Liver (tissue), 9 donors: Measurements from ENCODE around the gene TLE3. TPM values are rescaled to one million over a fixed set of nuclear protein-coding genes. Genes with fewer than 3 reads are reported as not detected.

Source experiments
- DNase-seq: peaks from one replicate; pipeline ENCODE4 v3.0.0-alpha.2; 2017; ENCODE audit warnings: low spot score
- H3K27ac ChIP-seq, 2 donors: one replicate each; pipeline ENCODE4 v1.7.0; 2013; ENCODE audit warnings: inconsistent platforms in 2 of 2, low read length in 2 of 2, control low read depth in 1 of 2, low read depth in 1 of 2, mild to moderate bottlenecking in 1 of 2
- H3K27me3 ChIP-seq, 4 donors: one replicate each; pipeline versions ENCODE4 v1.6.1 to v1.7.0; 2013; ENCODE audit warnings: low read length in 3 of 4, inconsistent platforms in 1 of 4, mild to moderate bottlenecking in 1 of 4, moderate library complexity in 1 of 4; ENCODE audit not compliant: control insufficient read depth in 4 of 4, insufficient read depth in 4 of 4
- H3K36me3 ChIP-seq, 4 donors: one replicate each; pipeline versions ENCODE4 v1.6.1 to v1.7.0; 2013; ENCODE audit warnings: low read length in 3 of 4, mild to moderate bottlenecking in 3 of 4, low read depth in 1 of 4, moderate library complexity in 1 of 4; ENCODE audit not compliant: control insufficient read depth in 4 of 4, insufficient read depth in 3 of 4
- H3K4me1 ChIP-seq, 4 donors: one replicate each; pipeline versions ENCODE4 v1.6.1 to v1.7.0; 2013; ENCODE audit warnings: low read length in 3 of 4, mild to moderate bottlenecking in 3 of 4, moderate library complexity in 1 of 4; ENCODE audit not compliant: control insufficient read depth in 4 of 4, insufficient read depth in 4 of 4
- H3K4me3 ChIP-seq, 3 donors: one replicate each; pipeline versions ENCODE4 v1.6.1 to v1.7.0; 2013; ENCODE audit warnings: low read length in 3 of 3, control low read depth in 1 of 3, low read depth in 1 of 3, mild to moderate bottlenecking in 1 of 3
- H3K9ac ChIP-seq, 2 donors: one replicate each; pipeline ENCODE4 v1.7.0; 2013; ENCODE audit warnings: low read length in 2 of 2, mild to moderate bottlenecking in 2 of 2, moderate library complexity in 2 of 2, control low read depth in 1 of 2, low read depth in 1 of 2
- H3K9me3 ChIP-seq, 4 donors: one replicate each; pipeline versions ENCODE4 v1.6.1 to v1.7.0; 2013; ENCODE audit warnings: low read length in 3 of 4; ENCODE audit not compliant: control insufficient read depth in 4 of 4
- CTCF ChIP-seq: fragments of 150-350 bp; IDR thresholded peaks from 2 replicates; pipeline ENCODE4 v1.5.1; 2017; ENCODE audit warnings: improper control_type of control experiment, low read depth, low read length; ENCODE audit not compliant: missing input control
- EGR1 ChIP-seq, 2 donors: IDR thresholded peaks; 2 replicates each; pipeline ENCODE4 v1.6.1; 2016 to 2018; ENCODE audit warnings: antibody characterized with exemption in 2 of 2, low read depth in 2 of 2
- FOXA1 ChIP-seq: IDR thresholded peaks from 2 replicates; pipeline ENCODE4 v1.6.1; 2016; ENCODE audit warnings: antibody characterized with exemption
- FOXA2 ChIP-seq: IDR thresholded peaks from 2 replicates; pipeline ENCODE4 v1.6.1; 2016; ENCODE audit warnings: antibody characterized with exemption
- GABPA ChIP-seq, 2 donors: IDR thresholded peaks in 1 of 2; conservative IDR thresholded peaks in 1 of 2; 2 replicates each; pipeline ENCODE4 v1.6.1; 2016; ENCODE audit warnings: antibody characterized with exemption in 2 of 2, mild to moderate bottlenecking in 1 of 2, moderate library complexity in 1 of 2
- HNF4A ChIP-seq, 2 donors: conservative IDR thresholded peaks; 2 replicates each; pipeline ENCODE4 v1.6.1; 2016; ENCODE audit warnings: antibody characterized with exemption in 2 of 2, mild to moderate bottlenecking in 2 of 2
- HNF4G ChIP-seq: IDR thresholded peaks from 2 replicates; pipeline ENCODE4 v1.6.1; 2016; ENCODE audit warnings: antibody characterized with exemption
- MAX ChIP-seq: IDR thresholded peaks from 2 replicates; pipeline ENCODE4 v1.6.1; 2016; ENCODE audit warnings: antibody characterized with exemption
- NR2F2 ChIP-seq: IDR thresholded peaks from 2 replicates; pipeline ENCODE4 v1.6.1; 2016; ENCODE audit warnings: antibody characterized with exemption
- RAD21 ChIP-seq, 2 donors: IDR thresholded peaks; 2 replicates each; pipeline ENCODE4 v1.6.1; 2016; ENCODE audit warnings: antibody characterized with exemption in 2 of 2, mild to moderate bottlenecking in 2 of 2
- REST ChIP-seq: IDR thresholded peaks from 2 replicates; pipeline ENCODE4 v1.6.1; 2016; ENCODE audit warnings: antibody characterized with exemption, mild to moderate bottlenecking
- SP1 ChIP-seq: IDR thresholded peaks from 2 replicates; pipeline ENCODE4 v1.6.1; 2018; ENCODE audit warnings: antibody characterized with exemption, mild to moderate bottlenecking
- TAF1 ChIP-seq: conservative IDR thresholded peaks from 2 replicates; pipeline ENCODE4 v1.6.1; 2016; ENCODE audit warnings: antibody characterized with exemption, mild to moderate bottlenecking
- YY1 ChIP-seq: IDR thresholded peaks from 2 replicates; pipeline ENCODE4 v1.6.1; 2016; ENCODE audit warnings: antibody characterized with exemption, mild to moderate bottlenecking
- ZBTB33 ChIP-seq: IDR thresholded peaks from 2 replicates; pipeline ENCODE4 v1.6.1; 2016; ENCODE audit warnings: antibody characterized with exemption
- WGBS: extraction: QIAGEN DNeasy Blood & Tissue Kit; methylation state at CpG from one replicate; pipeline ENCODE4 v1.1.7; 2013; 5-methylcytosine and 5-hydroxymethylcytosine counted together
- polyA plus RNA-seq, 2 donors: library from polyadenylated mRNA; stranded (reverse) in 1 of 2; unstranded in 1 of 2; fragments of 200-250 nt in 1 of 2; fragments of >200 nt in 1 of 2; fragmentation: Nextera tagmentation in 1 of 2; extraction: Ambion mirVana in 1 of 2; gene quantifications; one replicate each; pipeline versions ENCODE4 v1.2.1 to v1.2.3, GENCODE V29; 2013 to 2015
- total RNA-seq, 2 donors: library from RNA; depleted of rRNA; stranded (reverse); fragments of >200 nt; gene quantifications; one replicate each; pipeline ENCODE4 v1.2.3, GENCODE V29; 2014
- donor health status: healthy.
- donor health status: healthy.
- donor health status: healthy.
- donor health status: healthy.
- donor health status: healthy.

The TLE3 gene
- total and polyA plus RNA-seq, 4 donors: 1.2 to 13.7 (median 8.5) TPM

GRCh38 chr15:70133296-70133695 is 35.6 kb upstream of the TLE3 start (continued):
- TF ChIP-seq HNF4A (conservative IDR thresholded peaks at IDR 0.05): peak; percentile 29 to 68
- peak; percentile 49 for TF ChIP-seq REST
- TF ChIP-seq RAD21 (IDR thresholded peaks at IDR 0.05): peak; percentile 57 to 64
- TF ChIP-seq TAF1: no peak
- TF ChIP-seq EGR1 (IDR thresholded peaks at IDR 0.05; ENCODE audit: low read depth in 2 of 2): no peak

- H3K4me3 ChIP-seq: no peak overlapping the region
- no peak for TF ChIP-seq YY1
- TF ChIP-seq HNF4A (conservative IDR thresholded peaks at IDR 0.05): no peak
- no peak for TF ChIP-seq TAF1
- no peak for TF ChIP-seq EGR1 (IDR thresholded peaks at IDR 0.05; ENCODE audit: low read depth in 2 of 2)
- TF ChIP-seq FOXA1: no peak
- TF ChIP-seq HNF4G: no peak
- no peak for TF ChIP-seq CTCF
- no peak for TF ChIP-seq RAD21 (IDR thresholded peaks at IDR 0.05)
- TF ChIP-seq GABPA (IDR thresholded peaks at IDR 0.05 in 1 of 2, conservative IDR thresholded peaks at IDR 0.05 in 1 of 2): no peak
- TF ChIP-seq ZBTB33: no peak
- no peak for TF ChIP-seq MAX
- H3K27ac ChIP-seq: no peak overlapping the region
- no peaks in the 10 kb centered on the region for H3K36me3 ChIP-seq
- H3K9ac ChIP-seq: no peak overlapping the region
- 100% methylated on average over 1 of the region's 1 CpG for WGBS
- H3K27me3 ChIP-seq: no peaks in the 10 kb centered on the region
- H3K9me3 ChIP-seq: no peaks in the 10 kb centered on the region
- peaks cover 4 to 14% (median 11%) of the 10 kb centered on the region in 4 donors for H3K4me1 ChIP-seq
- no peak for DNase-seq
These were observed 34.9 kb upstream of the TLE3 start for GRCh38 chr15:70132571-70132970.

- WGBS: 86% methylated on average over 4 of the region's 4 CpGs
- no peak overlapping the region for H3K9ac ChIP-seq
- H3K36me3 ChIP-seq: no peaks in the 10 kb centered on the region
These were observed 34.4 kb upstream of the TLE3 start for GRCh38 chr15:70132139-70132538.

More at GRCh38 chr15:70132139-70132538, 34.4 kb upstream of the TLE3 start:
- TF ChIP-seq EGR1 (IDR thresholded peaks at IDR 0.05; ENCODE audit: low read depth in 2 of 2): no peak
- no peak for TF ChIP-seq TAF1
- TF ChIP-seq NR2F2: no peak
- TF ChIP-seq RAD21 (IDR thresholded peaks at IDR 0.05): no peak
- TF ChIP-seq HNF4G: no peak
- TF ChIP-seq FOXA2: no peak
- no peak for TF ChIP-seq REST
- no peak for TF ChIP-seq SP1
- H3K27me3 ChIP-seq: no peaks in the 10 kb centered on the region
- H3K4me1 ChIP-seq: peaks cover 4 to 18% (median 15%) of the 10 kb centered on the region in 4 donors
- H3K9me3 ChIP-seq: no peaks in the 10 kb centered on the region
- no peak for DNase-seq
- no peak overlapping the region for H3K27ac ChIP-seq
- H3K4me3 ChIP-seq: no peak overlapping the region
